ENCODE data around the gene C12orf54. TPM values are rescaled to one million over a fixed set of nuclear protein-coding genes. Genes with fewer than 3 reads are reported as not detected.

C12orf54 gene
- total RNA-seq, 1 experiment from 2014 or later = not detected

Other genes starting within 250 kb of the C12orf54 start
- gene ZNF641, start 131.6 kb upstream of the C12orf54 start, total RNA-seq (2014; rRNA removed; shearing (Covaris generic); ENCODE audit: low replicate concordance) = 2.9 and 3.4 TPM in 2 replicates
- not detected in 2 replicates for gene ANP32D, start 9.9 kb upstream of the C12orf54 start, total RNA-seq (2014; rRNA removed; shearing (Covaris generic); ENCODE audit: low replicate concordance)
- not detected in 2 replicates for gene OR8S1, start 43.1 kb downstream of the C12orf54 start, total RNA-seq (2014; rRNA removed; shearing (Covaris generic); ENCODE audit: low replicate concordance)
- not detected in 2 replicates for gene LALBA, start 87.5 kb downstream of the C12orf54 start, total RNA-seq (2014; rRNA removed; shearing (Covaris generic); ENCODE audit: low replicate concordance)
- 42.8 and 56.3 TPM in 2 replicates for gene KANSL2, start 199.7 kb downstream of the C12orf54 start, total RNA-seq (2014; rRNA removed; shearing (Covaris generic); ENCODE audit: low replicate concordance)
- gene CCNT1, start 234.2 kb downstream of the C12orf54 start, total RNA-seq (2014; rRNA removed; shearing (Covaris generic); ENCODE audit: low replicate concordance) = 9.7 and 22.2 TPM in 2 replicates